ENCODE results near the gene SLC6A19. TPM values are rescaled to one million over a fixed set of nuclear protein-coding genes. Genes with fewer than 3 reads are reported as not detected.
A peak's percentile ranks its signal among the peaks of the same experiment; 100 is the strongest.

SLC6A19 gene
- total and polyA plus RNA-seq, 2 of the 13 experiments (the other 11 are each of a cell fraction or from before 2014, with no cell fraction given), result 0.02 TPM; not detected in 1

DNA sequence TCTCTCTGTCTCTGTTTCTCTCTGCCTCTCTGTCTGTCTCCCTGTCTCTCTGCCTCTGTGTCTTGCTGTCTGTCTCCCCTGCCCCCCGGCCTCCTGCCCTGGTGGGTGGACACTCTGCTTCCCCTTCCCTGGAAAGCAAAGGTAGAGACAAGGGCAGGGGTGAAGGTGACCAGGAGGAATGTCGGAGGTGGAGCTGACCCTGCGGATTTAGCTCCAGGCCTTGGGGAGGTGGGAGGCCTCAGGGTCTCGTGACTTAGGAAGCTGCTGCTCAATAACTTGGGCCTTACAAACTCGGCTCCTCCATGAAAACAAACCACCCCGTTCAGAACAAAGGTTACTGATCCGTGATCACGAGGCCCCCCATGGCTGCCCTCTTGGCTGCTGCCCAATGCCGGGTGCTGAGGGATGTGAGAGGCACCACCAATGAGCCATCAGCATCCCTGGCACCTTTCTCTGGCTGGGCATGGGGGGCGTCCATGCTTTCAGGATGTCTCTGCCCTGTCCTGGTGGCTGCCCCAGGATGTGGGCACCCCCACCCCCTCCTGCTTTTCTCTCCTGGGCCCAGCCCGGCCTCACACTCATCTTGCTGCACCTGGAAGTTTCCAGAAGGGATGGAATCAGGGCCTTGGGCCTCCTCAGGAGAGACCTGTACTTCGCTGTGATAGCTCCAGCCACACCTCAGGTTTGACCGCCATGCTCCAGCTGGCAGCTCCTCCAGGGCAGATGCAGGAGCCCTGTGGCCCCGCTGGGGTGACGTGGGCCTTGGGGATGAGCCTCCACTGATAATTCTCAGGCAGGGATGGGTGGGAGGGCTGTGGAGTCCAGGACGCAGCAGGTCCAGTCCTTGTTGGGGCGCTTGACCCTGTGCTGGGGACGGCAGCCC lies 14.8 kb upstream of the SLC6A19 start (continued):
- peak; percentile 53 for TF ChIP-seq TEAD3 (CRISPR knock-in tag; optimal IDR thresholded peaks at IDR 0.05; ENCODE audit: borderline replicate concordance)
- no peak for TF ChIP-seq ZNF556 (CRISPR knock-in tag; IDR thresholded peaks at IDR 0.05; ENCODE audit: borderline replicate concordance)
- TF ChIP-seq, protein P1, sequence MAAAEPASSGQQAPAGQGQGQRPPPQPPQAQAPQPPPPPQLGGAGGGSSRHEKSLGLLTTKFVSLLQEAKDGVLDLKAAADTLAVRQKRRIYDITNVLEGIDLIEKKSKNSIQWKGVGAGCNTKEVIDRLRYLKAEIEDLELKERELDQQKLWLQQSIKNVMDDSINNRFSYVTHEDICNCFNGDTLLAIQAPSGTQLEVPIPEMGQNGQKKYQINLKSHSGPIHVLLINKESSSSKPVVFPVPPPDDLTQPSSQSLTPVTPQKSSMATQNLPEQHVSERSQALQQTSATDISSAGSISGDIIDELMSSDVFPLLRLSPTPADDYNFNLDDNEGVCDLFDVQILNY (CRISPR knock-in tag; conservative IDR thresholded peaks at IDR 0.05), result no peak
- TF ChIP-seq NCOR1 (IDR thresholded peaks at IDR 0.05; ENCODE audit: borderline replicate concordance, low read length), result peak; percentile 51; the same call in 1 of the 2 replicates
- no peak for TF ChIP-seq TAF15 (IDR thresholded peaks at IDR 0.05; ENCODE audit: low read depth, low read length, poor library complexity, severe bottlenecking)
- TF ChIP-seq GPN1 (CRISPR knock-in tag; IDR thresholded peaks at IDR 0.05; ENCODE audit: borderline replicate concordance), result no peak
- no peak for TF ChIP-seq ZNF772 (CRISPR knock-in tag; IDR thresholded peaks at IDR 0.05)
- TF ChIP-seq LCORL (IDR thresholded peaks at IDR 0.05), result no peak
- TF ChIP-seq LCORL (CRISPR knock-in tag; IDR thresholded peaks at IDR 0.05), result no peak
- no peak for TF ChIP-seq XBP1 (CRISPR knock-in tag; IDR thresholded peaks at IDR 0.05)
- peak; percentile 91 for TF ChIP-seq RARA (CRISPR knock-in tag; IDR thresholded peaks at IDR 0.05)
- TF ChIP-seq, protein P2, sequence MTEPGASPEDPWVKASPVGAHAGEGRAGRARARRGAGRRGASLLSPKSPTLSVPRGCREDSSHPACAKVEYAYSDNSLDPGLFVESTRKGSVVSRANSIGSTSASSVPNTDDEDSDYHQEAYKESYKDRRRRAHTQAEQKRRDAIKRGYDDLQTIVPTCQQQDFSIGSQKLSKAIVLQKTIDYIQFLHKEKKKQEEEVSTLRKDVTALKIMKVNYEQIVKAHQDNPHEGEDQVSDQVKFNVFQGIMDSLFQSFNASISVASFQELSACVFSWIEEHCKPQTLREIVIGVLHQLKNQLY (CRISPR knock-in tag; IDR thresholded peaks at IDR 0.05), result peak; percentile 62
- TF ChIP-seq BCL6 (CRISPR knock-in tag; IDR thresholded peaks at IDR 0.05), result peak; percentile 99
- TF ChIP-seq SRY (CRISPR knock-in tag; IDR thresholded peaks at IDR 0.05), result no peak
- TF ChIP-seq ZNF564 (CRISPR knock-in tag; IDR thresholded peaks at IDR 0.05), result 0 out of 2 replicates have a peak, but pooled peaks have one; percentile 24
- no peak for TF ChIP-seq ZBTB1 (CRISPR knock-in tag; IDR thresholded peaks at IDR 0.05; ENCODE audit: borderline replicate concordance)
- no peak for TF ChIP-seq ZNF598 (CRISPR knock-in tag; IDR thresholded peaks at IDR 0.05; ENCODE audit: borderline replicate concordance)
- TF ChIP-seq, protein P3, sequence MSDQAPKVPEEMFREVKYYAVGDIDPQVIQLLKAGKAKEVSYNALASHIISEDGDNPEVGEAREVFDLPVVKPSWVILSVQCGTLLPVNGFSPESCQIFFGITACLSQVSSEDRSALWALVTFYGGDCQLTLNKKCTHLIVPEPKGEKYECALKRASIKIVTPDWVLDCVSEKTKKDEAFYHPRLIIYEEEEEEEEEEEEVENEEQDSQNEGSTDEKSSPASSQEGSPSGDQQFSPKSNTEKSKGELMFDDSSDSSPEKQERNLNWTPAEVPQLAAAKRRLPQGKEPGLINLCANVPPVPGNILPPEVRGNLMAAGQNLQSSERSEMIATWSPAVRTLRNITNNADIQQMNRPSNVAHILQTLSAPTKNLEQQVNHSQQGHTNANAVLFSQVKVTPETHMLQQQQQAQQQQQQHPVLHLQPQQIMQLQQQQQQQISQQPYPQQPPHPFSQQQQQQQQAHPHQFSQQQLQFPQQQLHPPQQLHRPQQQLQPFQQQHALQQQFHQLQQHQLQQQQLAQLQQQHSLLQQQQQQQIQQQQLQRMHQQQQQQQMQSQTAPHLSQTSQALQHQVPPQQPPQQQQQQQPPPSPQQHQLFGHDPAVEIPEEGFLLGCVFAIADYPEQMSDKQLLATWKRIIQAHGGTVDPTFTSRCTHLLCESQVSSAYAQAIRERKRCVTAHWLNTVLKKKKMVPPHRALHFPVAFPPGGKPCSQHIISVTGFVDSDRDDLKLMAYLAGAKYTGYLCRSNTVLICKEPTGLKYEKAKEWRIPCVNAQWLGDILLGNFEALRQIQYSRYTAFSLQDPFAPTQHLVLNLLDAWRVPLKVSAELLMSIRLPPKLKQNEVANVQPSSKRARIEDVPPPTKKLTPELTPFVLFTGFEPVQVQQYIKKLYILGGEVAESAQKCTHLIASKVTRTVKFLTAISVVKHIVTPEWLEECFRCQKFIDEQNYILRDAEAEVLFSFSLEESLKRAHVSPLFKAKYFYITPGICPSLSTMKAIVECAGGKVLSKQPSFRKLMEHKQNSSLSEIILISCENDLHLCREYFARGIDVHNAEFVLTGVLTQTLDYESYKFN (CRISPR knock-in tag; conservative IDR thresholded peaks at IDR 0.05), result peak; percentile 47; the same call in 1 of the 2 replicates
- TF ChIP-seq, protein P4, sequence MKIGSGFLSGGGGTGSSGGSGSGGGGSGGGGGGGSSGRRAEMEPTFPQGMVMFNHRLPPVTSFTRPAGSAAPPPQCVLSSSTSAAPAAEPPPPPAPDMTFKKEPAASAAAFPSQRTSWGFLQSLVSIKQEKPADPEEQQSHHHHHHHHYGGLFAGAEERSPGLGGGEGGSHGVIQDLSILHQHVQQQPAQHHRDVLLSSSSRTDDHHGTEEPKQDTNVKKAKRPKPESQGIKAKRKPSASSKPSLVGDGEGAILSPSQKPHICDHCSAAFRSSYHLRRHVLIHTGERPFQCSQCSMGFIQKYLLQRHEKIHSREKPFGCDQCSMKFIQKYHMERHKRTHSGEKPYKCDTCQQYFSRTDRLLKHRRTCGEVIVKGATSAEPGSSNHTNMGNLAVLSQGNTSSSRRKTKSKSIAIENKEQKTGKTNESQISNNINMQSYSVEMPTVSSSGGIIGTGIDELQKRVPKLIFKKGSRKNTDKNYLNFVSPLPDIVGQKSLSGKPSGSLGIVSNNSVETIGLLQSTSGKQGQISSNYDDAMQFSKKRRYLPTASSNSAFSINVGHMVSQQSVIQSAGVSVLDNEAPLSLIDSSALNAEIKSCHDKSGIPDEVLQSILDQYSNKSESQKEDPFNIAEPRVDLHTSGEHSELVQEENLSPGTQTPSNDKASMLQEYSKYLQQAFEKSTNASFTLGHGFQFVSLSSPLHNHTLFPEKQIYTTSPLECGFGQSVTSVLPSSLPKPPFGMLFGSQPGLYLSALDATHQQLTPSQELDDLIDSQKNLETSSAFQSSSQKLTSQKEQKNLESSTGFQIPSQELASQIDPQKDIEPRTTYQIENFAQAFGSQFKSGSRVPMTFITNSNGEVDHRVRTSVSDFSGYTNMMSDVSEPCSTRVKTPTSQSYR (CRISPR knock-in tag; IDR thresholded peaks at IDR 0.05; ENCODE audit: borderline replicate concordance), result peak; percentile 78; the same call in 1 of the 2 replicates
- TF ChIP-seq CBFB (CRISPR knock-in tag; IDR thresholded peaks at IDR 0.05), result peak; percentile 24; the same call in 1 of the 2 replicates
- TF ChIP-seq SIX4 (CRISPR knock-in tag; IDR thresholded peaks at IDR 0.05), result 0 out of 2 replicates have a peak, but pooled peaks have one; percentile 18

All from HepG2 (cell line).